H1 (cell line): ENCODE data around the gene IDUA.

Experiments used
- EZH2 ChIP-seq: fragments of 200-600 bp; sonication (generic); IDR thresholded peaks from 2 replicates; pipeline ENCODE4 v1.7.1; 2012; ENCODE audit warnings: low read depth, mild to moderate bottlenecking, moderate library complexity, low read length, inconsistent platforms; ENCODE audit not compliant: severe bottlenecking
- SP1 ChIP-seq: IDR thresholded peaks from 2 replicates; pipeline ENCODE4 v1.6.1; 2011; ENCODE audit warnings: low read depth, low read length
- TF ChIP-seq, protein P1 (sequence below): IDR thresholded peaks from 2 replicates; pipeline ENCODE4 v1.6.1; 2012; ENCODE audit warnings: inconsistent platforms
- TF ChIP-seq, protein P2 (sequence below), 3 experiments: IDR thresholded peaks; 1 replicate in 2 of 3; 2 replicates in 1 of 3; pipeline versions ENCODE4 v1.5.1 to v1.6.1; 2011; ENCODE audit warnings: low read length in 3 of 3, mild to moderate bottlenecking in 3 of 3, inconsistent platforms in 2 of 3, low read depth in 1 of 3, moderate library complexity in 1 of 3; ENCODE audit not compliant: insufficient read depth in 1 of 3; ENCODE audit errors: control extremely low read depth in 1 of 3

DNA sequence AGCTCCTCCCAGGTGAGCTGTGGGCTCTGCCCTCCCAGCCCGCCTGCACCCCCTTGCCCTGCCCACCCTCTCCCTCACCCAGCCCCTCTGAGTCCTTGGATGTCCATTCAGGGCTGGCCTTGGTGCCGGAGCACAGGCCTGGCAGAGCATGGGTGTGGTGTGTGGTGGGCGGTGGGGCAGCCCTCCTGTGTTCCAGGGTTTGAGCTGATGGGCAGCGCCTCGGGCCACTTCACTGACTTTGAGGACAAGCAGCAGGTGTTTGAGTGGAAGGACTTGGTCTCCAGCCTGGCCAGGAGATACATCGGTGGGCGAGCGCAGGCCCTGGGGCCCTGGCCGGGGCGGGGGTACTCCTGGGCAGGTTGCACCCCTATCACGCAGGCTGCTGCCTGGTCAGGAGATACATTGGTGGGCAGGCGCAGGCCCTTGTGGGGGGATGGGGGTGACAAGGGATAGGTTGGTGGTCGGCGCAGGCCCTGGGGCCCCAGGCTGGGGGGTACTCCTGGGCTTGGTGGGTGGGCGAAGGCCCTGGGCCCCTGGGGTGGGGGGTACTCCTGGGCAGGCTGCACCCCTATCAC is 13.9 kb downstream of the IDUA start:
- no peak for TF ChIP-seq SP1
- TF ChIP-seq, protein P1, sequence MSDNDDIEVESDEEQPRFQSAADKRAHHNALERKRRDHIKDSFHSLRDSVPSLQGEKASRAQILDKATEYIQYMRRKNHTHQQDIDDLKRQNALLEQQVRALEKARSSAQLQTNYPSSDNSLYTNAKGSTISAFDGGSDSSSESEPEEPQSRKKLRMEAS, result no peak
- TF ChIP-seq, protein P2, sequence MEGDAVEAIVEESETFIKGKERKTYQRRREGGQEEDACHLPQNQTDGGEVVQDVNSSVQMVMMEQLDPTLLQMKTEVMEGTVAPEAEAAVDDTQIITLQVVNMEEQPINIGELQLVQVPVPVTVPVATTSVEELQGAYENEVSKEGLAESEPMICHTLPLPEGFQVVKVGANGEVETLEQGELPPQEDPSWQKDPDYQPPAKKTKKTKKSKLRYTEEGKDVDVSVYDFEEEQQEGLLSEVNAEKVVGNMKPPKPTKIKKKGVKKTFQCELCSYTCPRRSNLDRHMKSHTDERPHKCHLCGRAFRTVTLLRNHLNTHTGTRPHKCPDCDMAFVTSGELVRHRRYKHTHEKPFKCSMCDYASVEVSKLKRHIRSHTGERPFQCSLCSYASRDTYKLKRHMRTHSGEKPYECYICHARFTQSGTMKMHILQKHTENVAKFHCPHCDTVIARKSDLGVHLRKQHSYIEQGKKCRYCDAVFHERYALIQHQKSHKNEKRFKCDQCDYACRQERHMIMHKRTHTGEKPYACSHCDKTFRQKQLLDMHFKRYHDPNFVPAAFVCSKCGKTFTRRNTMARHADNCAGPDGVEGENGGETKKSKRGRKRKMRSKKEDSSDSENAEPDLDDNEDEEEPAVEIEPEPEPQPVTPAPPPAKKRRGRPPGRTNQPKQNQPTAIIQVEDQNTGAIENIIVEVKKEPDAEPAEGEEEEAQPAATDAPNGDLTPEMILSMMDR (IDR thresholded peaks at IDR 0.05; ENCODE audit: control extremely low read depth in 1 of 3, insufficient read depth in 1 of 3, low read depth in 1 of 3, low read length in 3 of 3), result no peak
- no peak for TF ChIP-seq EZH2
